HL-60/S4 (cell line): ENCODE data around the gene MTFR1L.

Source experiments
- in situ Hi-C: fragments of 300-500 bp; cut with MboI; formaldehyde crosslinking; loops from 2 replicates; pipeline ENCODE4 v1.14.3; 2022; ENCODE audit warnings: low sequenced_read_pairs

The MTFR1L gene

GRCh38 chr1:25805863-25806225 is 13.9 kb upstream of the MTFR1L start:
- in situ Hi-C loops = loop anchor here (5.0 to 25.0 kb wide), 5 partner anchors 194 to 944 kb away; no protein-coding TSS in a partner anchor

- in situ Hi-C loops = loop anchor here (5.0 to 25.0 kb wide), 5 partner anchors 194 to 944 kb away; no protein-coding TSS in a partner anchor
Observed at GRCh38 chr1:25806418-25806817, 13.3 kb upstream of the MTFR1L start.

GRCh38 chr1:25807480-25808390 is 12.0 kb upstream of the MTFR1L start:
- in situ Hi-C loops = loop anchor here (5.0 to 25.0 kb wide), 5 partner anchors 195 to 945 kb away; no protein-coding TSS in a partner anchor

GRCh38 chr1:25808481-25809244 is 11.1 kb upstream of the MTFR1L start:
- in situ Hi-C loops = loop anchor here (5.0 to 25.0 kb wide), 5 partner anchors 196 to 946 kb away; no protein-coding TSS in a partner anchor

GRCh38 chr1:25809283-25809926 is 10.3 kb upstream of the MTFR1L start:
- in situ Hi-C loops = loop anchor here (5.0 to 25.0 kb wide), 5 partner anchors 197 to 947 kb away; no protein-coding TSS in a partner anchor

GRCh38 chr1:25809929-25810328 is 9.8 kb upstream of the MTFR1L start:
- in situ Hi-C loops = loop anchor here (5.0 to 25.0 kb wide), 5 partner anchors 198 to 948 kb away; no protein-coding TSS in a partner anchor

GRCh38 chr1:25810341-25811299 is 9.1 kb upstream of the MTFR1L start:
- in situ Hi-C loops = loop anchor here (25.0 kb wide), 1 partner anchor 948 kb away; no protein-coding TSS in a partner anchor

GRCh38 chr1:25811384-25812082 is 8.2 kb upstream of the MTFR1L start:
- in situ Hi-C loops = loop anchor here (25.0 kb wide), 1 partner anchor 949 kb away; no protein-coding TSS in a partner anchor

- in situ Hi-C loops = loop anchor here (25.0 kb wide), 1 partner anchor 951 kb away; no protein-coding TSS in a partner anchor
Observed at GRCh38 chr1:25813071-25813733, 6.6 kb upstream of the MTFR1L start.

- in situ Hi-C loops = loop anchor here (25.0 kb wide), 1 partner anchor 952 kb away; no protein-coding TSS in a partner anchor
Observed at GRCh38 chr1:25813734-25814471, 5.9 kb upstream of the MTFR1L start.

GRCh38 chr1:25814549-25815087 is 5.1 kb upstream of the MTFR1L start:
- in situ Hi-C loops = loop anchor here (25.0 kb wide), 1 partner anchor 952 kb away; no protein-coding TSS in a partner anchor

GRCh38 chr1:25815208-25816111 is 4.3 kb upstream of the MTFR1L start:
- in situ Hi-C loops = loop anchor here (25.0 kb wide), 1 partner anchor 953 kb away; no protein-coding TSS in a partner anchor

- in situ Hi-C loops = loop anchor here (25.0 kb wide), 1 partner anchor 954 kb away; no protein-coding TSS in a partner anchor
Observed at GRCh38 chr1:25816112-25816718, 3.5 kb upstream of the MTFR1L start.

- in situ Hi-C loops = loop anchor here (25.0 kb wide), 1 partner anchor 956 kb away; no protein-coding TSS in a partner anchor
Observed at GRCh38 chr1:25817840-25818501, 1.8 kb upstream of the MTFR1L start.

GRCh38 chr1:25818569-25818968 is 1.2 kb upstream of the MTFR1L start:
- in situ Hi-C loops = loop anchor here (25.0 kb wide), 1 partner anchor 956 kb away; no protein-coding TSS in a partner anchor
